ENCODE results near the gene PHACTR4.
A peak's percentile ranks its signal among the peaks of the same experiment; 100 is the strongest.

GRCh38 chr1:28518000-28518744 is 148.6 kb downstream of the PHACTR4 start:
- TF ChIP-seq, protein P1, sequence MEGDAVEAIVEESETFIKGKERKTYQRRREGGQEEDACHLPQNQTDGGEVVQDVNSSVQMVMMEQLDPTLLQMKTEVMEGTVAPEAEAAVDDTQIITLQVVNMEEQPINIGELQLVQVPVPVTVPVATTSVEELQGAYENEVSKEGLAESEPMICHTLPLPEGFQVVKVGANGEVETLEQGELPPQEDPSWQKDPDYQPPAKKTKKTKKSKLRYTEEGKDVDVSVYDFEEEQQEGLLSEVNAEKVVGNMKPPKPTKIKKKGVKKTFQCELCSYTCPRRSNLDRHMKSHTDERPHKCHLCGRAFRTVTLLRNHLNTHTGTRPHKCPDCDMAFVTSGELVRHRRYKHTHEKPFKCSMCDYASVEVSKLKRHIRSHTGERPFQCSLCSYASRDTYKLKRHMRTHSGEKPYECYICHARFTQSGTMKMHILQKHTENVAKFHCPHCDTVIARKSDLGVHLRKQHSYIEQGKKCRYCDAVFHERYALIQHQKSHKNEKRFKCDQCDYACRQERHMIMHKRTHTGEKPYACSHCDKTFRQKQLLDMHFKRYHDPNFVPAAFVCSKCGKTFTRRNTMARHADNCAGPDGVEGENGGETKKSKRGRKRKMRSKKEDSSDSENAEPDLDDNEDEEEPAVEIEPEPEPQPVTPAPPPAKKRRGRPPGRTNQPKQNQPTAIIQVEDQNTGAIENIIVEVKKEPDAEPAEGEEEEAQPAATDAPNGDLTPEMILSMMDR (IDR thresholded peaks at IDR 0.05), result peak; percentile 95 to 98 (median 97)
- TF ChIP-seq POLR2A (IDR thresholded peaks at IDR 0.05), result peak; percentile 23 to 61
